H1 (cell line): Measurements from ENCODE around the gene RASSF10. TPM values are rescaled to one million over a fixed set of nuclear protein-coding genes. Genes with fewer than 3 reads are reported as not detected.
A peak's percentile ranks its signal among the peaks of the same experiment; 100 is the strongest.

Experiments
- CTCF ChIA-PET: fragments of 300-600 bp; sonication (Branson Sonifier 250); formaldehyde crosslinking; loops from one replicate; lab custom pipeline; 2021; ENCODE audit not compliant: partially characterized antibody; lab: Charles Lee
- POLR2A ChIA-PET: fragments of 300-600 bp; sonication (Branson Sonifier 250); formaldehyde crosslinking; loops from one replicate; lab custom pipeline; 2021; ENCODE audit warnings: inconsistent platforms; ENCODE audit not compliant: partially characterized antibody; lab: Charles Lee
- DNase-seq, 2 experiments: peaks; one replicate each; pipeline versions ENCODE4 v3.0.0 to v3.0.0-alpha.2; 2010 to 2022; ENCODE audit warnings: low spot score in 2 of 2, low read depth in 1 of 2, mixed read lengths in 1 of 2
- FAIRE-seq: peaks from 2 replicates; lab custom pipeline; 2011; peaks lifted over from hg19 to GRCh38; lab: Jason Lieb, UNC
- H2AFZ ChIP-seq: 2 replicates; pipeline ENCODE4 v1.8.1; 2012; ENCODE audit warnings: low read length, inconsistent platforms
- H2AK5ac ChIP-seq: 2 replicates; pipeline ENCODE4 v1.6.1; 2013; ENCODE audit warnings: low read depth, low read length
- H2BK120ac ChIP-seq: replicated peaks from 2 replicates; pipeline ENCODE3; 2013; ENCODE audit warnings: low read depth, low read length, inconsistent platforms
- H2BK12ac ChIP-seq: 2 replicates; pipeline ENCODE4 v1.6.1; 2013; ENCODE audit warnings: low read depth, low read length
- H2BK15ac ChIP-seq: 2 replicates; pipeline ENCODE4 v1.6.1; 2013; ENCODE audit warnings: low read length
- H2BK20ac ChIP-seq: 2 replicates; pipeline ENCODE4 v1.6.1; 2013; ENCODE audit warnings: low read length
- H2BK5ac ChIP-seq: 2 replicates; pipeline ENCODE4 v1.6.1; 2013; ENCODE audit warnings: low read depth, low read length
- H3K14ac ChIP-seq: 2 replicates; pipeline ENCODE4 v1.6.1; 2013; ENCODE audit warnings: inconsistent platforms; ENCODE audit not compliant: insufficient read length
- H3K18ac ChIP-seq: 2 replicates; pipeline ENCODE4 v1.6.1; 2013; ENCODE audit warnings: low read length; ENCODE audit errors: extremely low read depth
- H3K23ac ChIP-seq: 2 replicates; pipeline ENCODE4 v1.6.1; 2013; ENCODE audit warnings: inconsistent platforms; ENCODE audit not compliant: insufficient read length
- H3K23me2 ChIP-seq: 2 replicates; pipeline ENCODE4 v1.6.1; 2013; ENCODE audit warnings: low read depth, low read length
- H3K27ac ChIP-seq: 2 replicates; pipeline ENCODE4 v1.6.1; 2011; ENCODE audit warnings: low read depth, low read length, inconsistent platforms
- H3K27me3 ChIP-seq, 4 experiments: replicated peaks in 1 of 4; 1 replicate in 1 of 4; 2 replicates in 3 of 4; pipeline versions ENCODE4 v1.6.1 to v1.8.1; 2011 to 2013; ENCODE audit warnings: low read length in 3 of 4, mild to moderate bottlenecking in 3 of 4, inconsistent platforms in 2 of 4, mixed read lengths in 2 of 4, moderate library complexity in 1 of 4; ENCODE audit not compliant: control insufficient read depth in 3 of 4, insufficient read depth in 3 of 4; ENCODE audit errors: extremely low read depth in 1 of 4
- H3K36me3 ChIP-seq, 4 experiments: 2 replicates each; pipeline versions ENCODE4 v1.6.1 to v1.8.1; 2011 to 2013; ENCODE audit warnings: mild to moderate bottlenecking in 4 of 4, low read length in 3 of 4, moderate library complexity in 2 of 4, control low read depth in 1 of 4, inconsistent platforms in 1 of 4; ENCODE audit not compliant: insufficient read depth in 4 of 4, control insufficient read depth in 2 of 4
- H3K4ac ChIP-seq: replicated peaks from 2 replicates; pipeline ENCODE3; 2013; ENCODE audit warnings: low read length, low read depth, mixed read lengths, inconsistent platforms; ENCODE audit not compliant: insufficient read length
- H3K4me1 ChIP-seq, 4 experiments: replicated peaks in 1 of 4; 1 replicate in 1 of 4; 2 replicates in 3 of 4; pipeline versions ENCODE4 v1.6.1 to v1.8.1; 2011 to 2013; ENCODE audit warnings: low read length in 3 of 4, inconsistent platforms in 2 of 4, mixed read lengths in 1 of 4; ENCODE audit not compliant: insufficient read depth in 4 of 4, control insufficient read depth in 3 of 4
- H3K4me2 ChIP-seq, 2 experiments: 2 replicates each; pipeline versions ENCODE4 v1.6.1 to v1.8.1; 2011 to 2013; ENCODE audit warnings: low read depth in 2 of 2, low read length in 2 of 2, control low read depth in 1 of 2, inconsistent platforms in 1 of 2, mild to moderate bottlenecking in 1 of 2; ENCODE audit not compliant: insufficient read depth in 1 of 2
- H3K4me3 ChIP-seq, 4 experiments: fragments of 200-600, 300-600 bp in 1 of 4; sonication (generic), shearing (Covaris generic), sonication (Bioruptor Twin) in 1 of 4; 2 replicates each; pipeline versions ENCODE4 v1.5.1 to v1.8.1; 2011 to 2016; ENCODE audit warnings: low read length in 4 of 4, low read depth in 3 of 4, control low read depth in 2 of 4, inconsistent platforms in 2 of 4, mild to moderate bottlenecking in 2 of 4, mixed read lengths in 1 of 4, moderate library complexity in 1 of 4; ENCODE audit not compliant: insufficient read depth in 2 of 4; ENCODE audit errors: extremely low read depth in 1 of 4
- H3K56ac ChIP-seq: replicated peaks from 2 replicates; pipeline ENCODE3; 2013; ENCODE audit warnings: low read depth, mild to moderate bottlenecking, mixed read lengths, low read length, inconsistent platforms; ENCODE audit not compliant: insufficient read length
- H3K79me1 ChIP-seq: 2 replicates; pipeline ENCODE4 v1.6.1; 2013; ENCODE audit warnings: low read depth, low read length, control low read depth
- H3K79me2 ChIP-seq, 2 experiments: 2 replicates each; pipeline versions ENCODE4 v1.6.1 to v1.8.1; 2012 to 2013; ENCODE audit warnings: low read length in 2 of 2, mild to moderate bottlenecking in 2 of 2, inconsistent platforms in 1 of 2; ENCODE audit not compliant: insufficient read depth in 2 of 2, control insufficient read depth in 1 of 2
- H3K9ac ChIP-seq, 4 experiments: replicated peaks in 1 of 4; 1 replicate in 1 of 4; 2 replicates in 3 of 4; pipeline versions ENCODE4 v1.6.1 to v1.8.1; 2011 to 2013; ENCODE audit warnings: low read depth in 3 of 4, low read length in 3 of 4, control low read depth in 2 of 4, mild to moderate bottlenecking in 2 of 4, moderate library complexity in 2 of 4, inconsistent platforms in 1 of 4; ENCODE audit errors: extremely low read depth in 1 of 4
- H3K9me3 ChIP-seq, 2 experiments: 2 replicates each; pipeline versions ENCODE4 v1.6.1 to v1.8.1; 2012 to 2013; ENCODE audit warnings: mild to moderate bottlenecking in 2 of 2, moderate library complexity in 2 of 2, control low read depth in 1 of 2, inconsistent platforms in 1 of 2, low read depth in 1 of 2, low read length in 1 of 2, mixed read lengths in 1 of 2; ENCODE audit not compliant: insufficient read depth in 2 of 2
- H4K20me1 ChIP-seq, 2 experiments: replicated peaks in 1 of 2; 2 replicates each; pipeline versions ENCODE3 to v1.8.1; 2011 to 2013; ENCODE audit warnings: inconsistent platforms in 2 of 2, low read length in 2 of 2, mild to moderate bottlenecking in 1 of 2; ENCODE audit not compliant: insufficient read depth in 2 of 2, control insufficient read depth in 1 of 2
- H4K5ac ChIP-seq: 2 replicates; pipeline ENCODE4 v1.6.1; 2013; ENCODE audit warnings: low read length, low read depth, mixed read lengths, inconsistent platforms; ENCODE audit not compliant: insufficient read length
- H4K8ac ChIP-seq: 2 replicates; pipeline ENCODE4 v1.8.0; 2013; ENCODE audit warnings: mild to moderate bottlenecking, moderate library complexity, low read length, inconsistent platforms; ENCODE audit not compliant: insufficient read depth; ENCODE audit errors: extremely low read depth
- H4K91ac ChIP-seq: replicated peaks from 2 replicates; pipeline ENCODE3; 2013; ENCODE audit warnings: low read length, mixed read lengths, inconsistent platforms; ENCODE audit not compliant: insufficient read length
- ATF3 ChIP-seq: IDR thresholded peaks from 2 replicates; pipeline ENCODE4 v1.6.1; 2011; ENCODE audit warnings: low read depth, mild to moderate bottlenecking, low read length; ENCODE audit not compliant: insufficient read depth
- BCL11A ChIP-seq, 2 experiments: IDR thresholded peaks; one replicate each; pipeline ENCODE4 v1.6.1; 2011; ENCODE audit warnings: low read depth in 2 of 2, low read length in 2 of 2, mild to moderate bottlenecking in 2 of 2
- GABPA ChIP-seq: IDR thresholded peaks from 2 replicates; pipeline ENCODE4 v1.6.1; 2011; ENCODE audit warnings: mild to moderate bottlenecking, low read length, moderate library complexity, borderline replicate concordance; ENCODE audit not compliant: insufficient read depth
- MAFK ChIP-seq: IDR thresholded peaks from 2 replicates; pipeline ENCODE4 v1.6.1; 2012; ENCODE audit warnings: low read depth, mild to moderate bottlenecking, improper control_type of control experiment, low read length
- NRF1 ChIP-seq: IDR thresholded peaks from 2 replicates; pipeline ENCODE4 v1.6.1; 2011; ENCODE audit warnings: mild to moderate bottlenecking, low read depth, low read length, improper control_type of control experiment
- SP1 ChIP-seq: IDR thresholded peaks from 2 replicates; pipeline ENCODE4 v1.6.1; 2011; ENCODE audit warnings: low read depth, low read length
- SP4 ChIP-seq: IDR thresholded peaks from 2 replicates; pipeline ENCODE4 v1.6.1; 2012; ENCODE audit warnings: low read length, inconsistent platforms
- USF2 ChIP-seq: IDR thresholded peaks from 2 replicates; pipeline ENCODE4 v1.6.1; 2011; ENCODE audit warnings: low read length, improper control_type of control experiment
- WGBS, 2 experiments: shearing (Covaris generic) in 1 of 2; methylation state at CpG; one replicate each; pipeline versions ENCODE4 v1.1.6 to v1.1.7; 2013 to 2015; ENCODE audit warnings: low lambda C conversion rate in 2 of 2, mixed read lengths in 2 of 2, inconsistent platforms in 1 of 2, low coverage in 1 of 2, missing lambda C conversion rate in 1 of 2; ENCODE audit not compliant: insufficient replicate concordance in 2 of 2, insufficient coverage in 1 of 2, insufficient read length in 1 of 2; ENCODE audit errors: extremely low coverage in 1 of 2, missing lambda C conversion rate in 1 of 2; 5-methylcytosine and 5-hydroxymethylcytosine counted together
- polyA plus RNA-seq, 7 experiments: library from polyadenylated mRNA; depleted of rRNA in 3 of 7; stranded (reverse) in 5 of 7; unstranded in 2 of 7; fragments of >200 nt in 5 of 7; fragments of 200-250 nt in 2 of 7; gene quantifications; 1 replicate in 5 of 7; 2 replicates in 1 of 7; 4 replicates in 1 of 7; pipeline versions ENCODE4 v1.2.1 to v1.2.3, GENCODE V29; 2011 to 2013; ENCODE audit warnings: missing spikeins in 2 of 7, mixed read lengths in 2 of 7
- total RNA-seq: library from RNA; stranded (reverse); fragmentation: NEBNext Ultra II Directional; extraction: Animal tissue kit (Norgen Biotek cat#: 25700); gene quantifications from 2 replicates; pipeline ENCODE4 v1.2.1, GENCODE V29; 2021

The RASSF10 gene
- total and polyA plus RNA-seq, 2 of the 8 experiments (the other 6 are each of a cell fraction or from before 2014, with no cell fraction given), result 0.51 to 1.8 TPM

- H3K4me2 ChIP-seq, result no peak overlapping the region
- no peaks in the 10 kb centered on the region for H3K79me1 ChIP-seq
- no peak overlapping the region for H3K4ac ChIP-seq
- no peak overlapping the region for H2BK12ac ChIP-seq
- H3K56ac ChIP-seq, result no peak overlapping the region
- H2BK5ac ChIP-seq, result no peak overlapping the region
- no peak for TF ChIP-seq SP1
- peak; percentile 82 for TF ChIP-seq MAFK
- TF ChIP-seq NRF1, result no peak
- no peak for TF ChIP-seq SP4
- TF ChIP-seq USF2, result no peak
- no peak for TF ChIP-seq BCL11A (IDR thresholded peaks at IDR 0.05; ENCODE audit: low read depth in 2 of 2, low read length in 2 of 2)
- TF ChIP-seq ATF3, result no peak
- no peak for TF ChIP-seq GABPA
- H2AK5ac ChIP-seq, result no peak overlapping the region
- no peaks in the 10 kb centered on the region for H3K36me3 ChIP-seq
- H3K23ac ChIP-seq, result no peak overlapping the region
- FAIRE-seq, result no peak
- ChIA-PET CTCF (interaction anchor here (1.3 to 1.7 kb wide), 2 partner anchors 13 to 49 kb away, joined by 3 to 9 read pairs; no protein-coding TSS in a partner anchor), POLR2A (no interaction called here)
- H3K9me3 ChIP-seq, result no peaks in the 10 kb centered on the region; a peak in 1 of 4 replicates
- no peak overlapping the region for H4K91ac ChIP-seq
- H2BK15ac ChIP-seq, result no peak overlapping the region
- no peak overlapping the region for H4K8ac ChIP-seq
- no peak overlapping the region for H2BK20ac ChIP-seq
- peaks cover 21% of the 10 kb centered on the region; the same call in 1 of the 2 replicates for H3K23me2 ChIP-seq
- H2AFZ ChIP-seq, result no peak overlapping the region
- no peak for DNase-seq
- no peak overlapping the region for H4K5ac ChIP-seq
- WGBS, 2 experiments, result 79% methylated on average over 7 of the region's 7 CpGs; no CpG with 5 or more reads in 1 of the 2 experiments
- no peaks in the 10 kb centered on the region for H3K79me2 ChIP-seq
- H3K27me3 ChIP-seq, result peaks cover 13 to 43% (median 31%) of the 10 kb centered on the region in 4 experiments; a peak in 6 of 7 replicates
- no peak overlapping the region for H2BK120ac ChIP-seq
- peaks cover 6 to 28% (median 17%) of the 10 kb centered on the region in 4 experiments for H3K4me1 ChIP-seq
- no peak overlapping the region for H3K14ac ChIP-seq
- H3K9ac ChIP-seq, result no peak overlapping the region
- no peak overlapping the region for H3K4me3 ChIP-seq
- peaks cover 2 to 5% of the 10 kb centered on the region in 2 experiments for H4K20me1 ChIP-seq
- no peak overlapping the region for H3K27ac ChIP-seq
- no peak overlapping the region for H3K18ac ChIP-seq
Observed at GRCh38 chr11:13013054-13013488, 4.0 kb downstream of the RASSF10 start.
